Kidney (tissue), 14 donors: Measurements from ENCODE around the gene UBR3. TPM values are rescaled to one million over a fixed set of nuclear protein-coding genes. Genes with fewer than 3 reads are reported as not detected.
"Not testable (repeated sequence)": the region's sequence is repeated elsewhere in the genome, so short reads cannot be mapped to it uniquely, and the experiment has no call there.

Source experiments
- DNase-seq, 5 donors: peaks; one replicate each; pipeline ENCODE4 v3.0.0-alpha.2; 2013 to 2020
- FAIRE-seq: peaks from 2 replicates; lab custom pipeline; 2012; peaks lifted over from hg19 to GRCh38; lab: Jason Lieb, UNC
- H3K27ac ChIP-seq, 2 donors: one replicate each; pipeline ENCODE4 v1.7.0; 2013; ENCODE audit warnings: low read depth in 2 of 2, low read length in 2 of 2, inconsistent platforms in 1 of 2
- H3K27me3 ChIP-seq: one replicate; pipeline ENCODE4 v1.7.1; 2013; ENCODE audit warnings: low read length, inconsistent platforms; ENCODE audit not compliant: control insufficient read depth, insufficient read depth
- H3K36me3 ChIP-seq, 3 donors: one replicate each; pipeline versions ENCODE4 v1.7.0 to v1.7.1; 2013; ENCODE audit warnings: low read length in 3 of 3, control low read depth in 1 of 3, inconsistent platforms in 1 of 3; ENCODE audit not compliant: insufficient read depth in 3 of 3, control insufficient read depth in 2 of 3
- H3K4me1 ChIP-seq, 3 donors: one replicate each; pipeline versions ENCODE4 v1.7.0 to v1.7.1; 2013; ENCODE audit warnings: low read length in 3 of 3, inconsistent platforms in 1 of 3, low read depth in 1 of 3; ENCODE audit not compliant: control insufficient read depth in 2 of 3, insufficient read depth in 2 of 3
- H3K4me3 ChIP-seq, 3 donors: one replicate each; pipeline versions ENCODE4 v1.7.0 to v1.8.1; 2013; ENCODE audit warnings: low read length in 3 of 3, control low read depth in 1 of 3, inconsistent platforms in 1 of 3
- H3K9ac ChIP-seq, 3 donors: one replicate each; pipeline versions ENCODE4 v1.7.0 to v1.7.1; 2013; ENCODE audit warnings: low read length in 3 of 3, control low read depth in 1 of 3, inconsistent platforms in 1 of 3
- H3K9me3 ChIP-seq, 3 donors: one replicate each; pipeline versions ENCODE4 v1.7.0 to v1.7.1; 2013; ENCODE audit warnings: low read length in 3 of 3, control low read depth in 1 of 3, inconsistent platforms in 1 of 3; ENCODE audit not compliant: control insufficient read depth in 2 of 3, insufficient read depth in 1 of 3
- intact Hi-C: fragments of 100-400 bp; cut with DNase I; formaldehyde crosslinking; loops from one replicate; pipeline ENCODE4 v1.11.1; 2022
- polyA plus RNA-seq: library from polyadenylated mRNA; stranded (reverse); fragments of 350-450 nt; fragmentation: Illumina TruSeq; extraction: RNeasy Lipid Tissue Mini Kit (QIAGEN cat#74804); gene quantifications from one replicate; pipeline ENCODE4 v1.2.3, GENCODE V29; 2014; ENCODE audit warnings: low read depth, low replicate concordance; ENCODE audit not compliant: insufficient read depth
- total RNA-seq: library from RNA; stranded (reverse); fragmentation: NEBNext Ultra II Directional; extraction: Animal tissue kit (Norgen Biotek cat#: 25700); gene quantifications from one replicate; pipeline ENCODE4 v1.2.1, GENCODE V29; 2021
- TF ChIP-seq, protein P1 (sequence below): IDR thresholded peaks from 3 replicates; pipeline ENCODE4 v1.5.1; 2012; ENCODE audit warnings: mild to moderate bottlenecking, moderate library complexity, borderline replicate concordance; ENCODE audit not compliant: insufficient read depth; ENCODE audit errors: extremely low read depth
- donor health status: control.
- donor health status: control.
- donor health status: control.
- donor health status: control.
- donor health status: control.
- donor health status: DM: yes; HTN: yes; CAD: no.
- donor health status: Normal renal cell carcinoma (clear cell type).

Gene UBR3
- total and polyA plus RNA-seq, 2 donors from 2014 or later = 10.2 to 41.0 TPM

GRCh38 chr2:169860149-169860548 is 32.9 kb downstream of the UBR3 start:
- H3K4me3 ChIP-seq = no peak overlapping the region
- no peak overlapping the region for H3K27ac ChIP-seq
- TF ChIP-seq, protein P1, sequence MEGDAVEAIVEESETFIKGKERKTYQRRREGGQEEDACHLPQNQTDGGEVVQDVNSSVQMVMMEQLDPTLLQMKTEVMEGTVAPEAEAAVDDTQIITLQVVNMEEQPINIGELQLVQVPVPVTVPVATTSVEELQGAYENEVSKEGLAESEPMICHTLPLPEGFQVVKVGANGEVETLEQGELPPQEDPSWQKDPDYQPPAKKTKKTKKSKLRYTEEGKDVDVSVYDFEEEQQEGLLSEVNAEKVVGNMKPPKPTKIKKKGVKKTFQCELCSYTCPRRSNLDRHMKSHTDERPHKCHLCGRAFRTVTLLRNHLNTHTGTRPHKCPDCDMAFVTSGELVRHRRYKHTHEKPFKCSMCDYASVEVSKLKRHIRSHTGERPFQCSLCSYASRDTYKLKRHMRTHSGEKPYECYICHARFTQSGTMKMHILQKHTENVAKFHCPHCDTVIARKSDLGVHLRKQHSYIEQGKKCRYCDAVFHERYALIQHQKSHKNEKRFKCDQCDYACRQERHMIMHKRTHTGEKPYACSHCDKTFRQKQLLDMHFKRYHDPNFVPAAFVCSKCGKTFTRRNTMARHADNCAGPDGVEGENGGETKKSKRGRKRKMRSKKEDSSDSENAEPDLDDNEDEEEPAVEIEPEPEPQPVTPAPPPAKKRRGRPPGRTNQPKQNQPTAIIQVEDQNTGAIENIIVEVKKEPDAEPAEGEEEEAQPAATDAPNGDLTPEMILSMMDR = no peak
- intact Hi-C loops = no loop called here
- H3K27me3 ChIP-seq = no peaks in the 10 kb centered on the region
- H3K9me3 ChIP-seq = no peaks in the 10 kb centered on the region
- no peak for FAIRE-seq
- no peaks in the 10 kb centered on the region for H3K36me3 ChIP-seq
- no peaks in the 10 kb centered on the region for H3K4me1 ChIP-seq
- no peak for DNase-seq
- H3K9ac ChIP-seq = no peak overlapping the region

GRCh38 chr2:169862816-169863215 is 35.6 kb downstream of the UBR3 start:
- intact Hi-C loops = no loop called here
- FAIRE-seq (no peak), DNase-seq (no peak)
- Histone ChIP-seq H3K9me3 (no peaks in the 10 kb centered on the region), H3K27ac (no peak overlapping the region), H3K36me3 (no peaks in the 10 kb centered on the region), H3K9ac (no peak overlapping the region), H3K4me3 (no peak overlapping the region), H3K4me1 (no peaks in the 10 kb centered on the region), H3K27me3 (no peaks in the 10 kb centered on the region)
- TF ChIP-seq, protein P1 = no peak

DNA sequence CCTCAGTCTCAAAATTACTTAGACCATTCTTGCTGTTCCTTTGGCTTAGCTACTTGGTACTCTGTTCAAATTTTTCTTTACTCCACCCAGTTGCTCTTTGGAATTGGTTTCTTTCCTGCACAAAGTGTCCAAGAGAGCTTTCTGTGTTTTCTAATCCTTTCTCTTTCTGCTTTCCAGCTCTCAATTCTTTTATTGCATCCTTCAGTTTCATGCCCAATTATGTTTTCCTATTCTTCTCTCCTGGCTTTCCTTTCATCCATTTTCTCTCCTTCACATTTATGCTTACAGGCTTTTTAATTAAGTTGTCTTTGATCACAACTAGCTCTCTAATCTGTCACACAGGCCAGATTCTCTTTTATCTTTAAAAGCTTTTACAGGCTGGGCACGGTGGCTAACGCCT is 38.2 kb downstream of the UBR3 start:
- no peak for FAIRE-seq
- no peak overlapping the region for H3K27ac ChIP-seq
- TF ChIP-seq, protein P1 = no peak
- H3K4me3 ChIP-seq = no peak overlapping the region
- no peak overlapping the region for H3K9ac ChIP-seq
- no peaks in the 10 kb centered on the region for H3K36me3 ChIP-seq
- DNase-seq = no peak
- H3K4me1 ChIP-seq = no peaks in the 10 kb centered on the region
- intact Hi-C loops = no loop called here
- H3K9me3 ChIP-seq = no peaks in the 10 kb centered on the region
- no peaks in the 10 kb centered on the region for H3K27me3 ChIP-seq

DNA sequence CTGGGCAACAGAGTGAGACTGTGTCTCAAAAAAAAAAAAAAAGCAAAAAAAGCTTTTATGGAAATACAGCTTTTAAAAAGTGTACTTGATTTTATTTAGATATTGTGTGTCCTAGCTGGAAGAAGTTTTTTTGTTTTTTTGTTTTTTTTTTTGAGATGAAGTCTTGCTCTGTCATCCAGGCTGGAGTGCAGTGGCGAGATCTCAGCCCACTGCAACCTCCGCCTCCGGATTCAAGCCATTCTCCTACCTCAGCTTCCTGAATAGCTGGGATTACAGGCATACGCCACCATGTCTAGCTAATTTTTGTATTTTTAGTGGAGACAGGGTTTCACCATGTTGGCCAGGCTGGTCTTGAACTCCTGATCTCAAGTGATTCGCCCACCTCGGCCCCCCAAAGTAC is 39.0 kb downstream of the UBR3 start:
- H3K27me3 ChIP-seq, DNase-seq, H3K4me3 ChIP-seq, H3K9me3 ChIP-seq, H3K9ac ChIP-seq, H3K36me3 ChIP-seq, H3K27ac ChIP-seq, intact Hi-C loops, H3K4me1 ChIP-seq, FAIRE-seq: not testable (repeated sequence)
